Activated CD4-positive, alpha-beta T cell treated with anti-CD3 and anti-CD28 coated beads, Interleukin-2, amount 10 ng/mL, durations not matched to agents 7 days and 5 days (primary cell): ENCODE measurements around the gene RXFP4. TPM values are rescaled to one million over a fixed set of nuclear protein-coding genes. Genes with fewer than 3 reads are reported as not detected.
"Not testable (repeated sequence)": the region's sequence is repeated elsewhere in the genome, so short reads cannot be mapped to it uniquely, and the experiment has no call there.

Experiments
- CTCF ChIA-PET: fragments of 350-600 bp; sonication (Branson Sonifier 250); formaldehyde crosslinking; loops from one replicate; lab custom pipeline; 2021; ENCODE audit warnings: antibody characterized with exemption; lab: Charles Lee
- POLR2A ChIA-PET: fragments of 350-600 bp; sonication (Branson Sonifier 250); formaldehyde crosslinking; loops from one replicate; lab custom pipeline; 2021; ENCODE audit warnings: antibody characterized with exemption; lab: Charles Lee
- DNase-seq: peaks from one replicate; pipeline ENCODE4 v3.0.0-alpha.2; 2020
- H3K27ac Mint-ChIP-seq: one replicate; pipeline ENCODE4 v1.8.0; 2021; ENCODE audit warnings: mild to moderate bottlenecking, moderate library complexity, mixed read lengths
- H3K27me3 Mint-ChIP-seq: one replicate; pipeline ENCODE4 v1.8.0; 2021; ENCODE audit warnings: mixed read lengths
- H3K36me3 Mint-ChIP-seq: one replicate; pipeline ENCODE4 v1.8.0; 2021; ENCODE audit warnings: low read depth, mixed read lengths
- H3K4me1 Mint-ChIP-seq: one replicate; pipeline ENCODE4 v1.8.0; 2021; ENCODE audit warnings: mixed read lengths
- H3K4me3 Mint-ChIP-seq: one replicate; pipeline ENCODE4 v1.8.0; 2021; ENCODE audit warnings: mild to moderate bottlenecking, moderate library complexity, mixed read lengths
- H3K9me3 Mint-ChIP-seq: one replicate; pipeline ENCODE4 v1.8.0; 2021; ENCODE audit warnings: mixed read lengths
- microRNA-seq: library from miRNA; unstranded; fragments of <30 nt; microRNA quantifications from one replicate; pipeline ENCODE4 v1.2.0, GENCODE V29; 2021; ENCODE audit warnings: borderline microRNAs expressed, borderline replicate concordance
- total RNA-seq, 2 experiments: library from RNA; stranded (reverse); gene quantifications; one replicate each; pipeline ENCODE4 v1.2.3, GENCODE V29; 2021

RXFP4 gene
- total RNA-seq, 2 experiments from 2014 or later, result not detected

DNA sequence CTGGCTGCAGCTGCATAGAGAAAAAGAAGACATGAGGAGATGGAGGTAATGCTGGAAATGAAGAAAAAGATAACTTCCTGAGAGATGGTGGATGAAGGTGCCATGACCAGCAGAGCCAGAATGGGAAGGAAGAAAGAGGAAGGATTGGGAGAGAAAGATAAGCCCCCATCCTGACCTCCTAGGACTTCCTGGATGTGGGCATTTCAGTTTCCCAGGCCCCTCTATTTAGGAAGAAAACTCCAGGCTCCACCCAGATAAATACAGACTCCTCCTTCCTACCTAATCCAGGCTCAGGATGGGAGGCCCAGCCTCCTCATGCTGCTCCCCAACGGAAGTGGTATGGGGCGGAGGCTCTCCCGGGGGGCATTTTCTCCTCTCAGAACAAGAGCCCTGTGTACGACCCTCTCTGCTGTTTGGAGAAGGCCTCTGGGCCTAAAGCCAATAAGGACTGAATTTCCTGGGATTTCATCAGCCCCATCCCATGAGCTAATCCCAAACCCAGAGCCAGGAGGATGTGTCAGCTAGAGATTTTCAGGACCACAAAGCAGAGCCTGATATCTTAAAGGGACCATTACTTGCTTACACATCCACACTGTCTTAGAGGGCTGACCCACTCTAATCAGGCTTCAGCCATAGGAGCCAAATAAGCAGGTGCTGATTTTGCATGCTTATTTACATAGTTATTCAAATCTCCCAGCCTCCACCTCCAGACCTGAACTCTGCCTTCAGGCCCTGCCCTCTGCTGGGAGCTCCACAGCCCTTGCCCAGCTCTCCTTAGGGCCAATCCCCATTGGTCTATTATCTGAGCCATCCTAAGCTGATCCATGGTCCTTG lies 42.0 kb downstream of the RXFP4 start:
- Mint-ChIP-seq H3K4me3 (no peak overlapping the region), H3K27me3 (no peaks in the 10 kb centered on the region), H3K9me3 (no peaks in the 10 kb centered on the region), H3K36me3 (peaks cover 3% of the 10 kb centered on the region), H3K27ac (no peak overlapping the region), H3K4me1 (peaks cover 48% of the 10 kb centered on the region)
- POLR2A ChIA-PET, result interaction anchor here (0.6 kb wide), 2 partner anchors 9 to 45 kb away, joined by 3 read pairs; no protein-coding TSS in a partner anchor
- no peak for DNase-seq
- CTCF ChIA-PET, result interaction anchor here (0.6 to 2.7 kb wide), 10 partner anchors 9 to 811 kb away, joined by 3 to 15 read pairs (median 4); no protein-coding TSS in a partner anchor

DNA sequence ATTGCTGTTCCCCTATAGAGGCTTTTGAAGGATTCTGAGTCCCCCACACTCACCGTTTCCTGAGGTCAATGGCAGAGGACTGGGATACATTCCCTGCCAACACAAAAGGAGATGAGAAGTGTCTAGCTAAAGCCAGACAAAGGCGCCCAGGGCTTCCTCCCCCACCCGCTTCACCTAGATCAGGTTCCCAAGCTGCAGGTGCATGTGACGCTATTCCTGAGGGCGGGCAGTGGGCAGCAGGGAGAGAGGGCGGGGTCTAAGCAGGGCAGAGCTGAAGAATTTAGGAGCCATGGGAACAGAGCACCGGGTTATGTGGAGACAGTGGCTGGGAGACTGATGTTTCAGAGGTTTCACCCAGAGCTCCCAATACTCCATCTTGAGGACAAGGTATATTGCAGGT lies 42.9 kb downstream of the RXFP4 start:
- H3K27me3 Mint-ChIP-seq, result no peaks in the 10 kb centered on the region
- peak overlapping the region; percentile 72 for H3K27ac Mint-ChIP-seq
- no peak overlapping the region for H3K4me3 Mint-ChIP-seq
- no peaks in the 10 kb centered on the region for H3K9me3 Mint-ChIP-seq
- ChIA-PET POLR2A (no interaction called here), CTCF (interaction anchor here (0.6 to 2.7 kb wide), 7 partner anchors 10 to 352 kb away, joined by 3 to 15 read pairs (median 6); no protein-coding TSS in a partner anchor)
- DNase-seq, result no peak
- peaks cover 3% of the 10 kb centered on the region for H3K36me3 Mint-ChIP-seq
- H3K4me1 Mint-ChIP-seq, result peaks cover 54% of the 10 kb centered on the region

DNA sequence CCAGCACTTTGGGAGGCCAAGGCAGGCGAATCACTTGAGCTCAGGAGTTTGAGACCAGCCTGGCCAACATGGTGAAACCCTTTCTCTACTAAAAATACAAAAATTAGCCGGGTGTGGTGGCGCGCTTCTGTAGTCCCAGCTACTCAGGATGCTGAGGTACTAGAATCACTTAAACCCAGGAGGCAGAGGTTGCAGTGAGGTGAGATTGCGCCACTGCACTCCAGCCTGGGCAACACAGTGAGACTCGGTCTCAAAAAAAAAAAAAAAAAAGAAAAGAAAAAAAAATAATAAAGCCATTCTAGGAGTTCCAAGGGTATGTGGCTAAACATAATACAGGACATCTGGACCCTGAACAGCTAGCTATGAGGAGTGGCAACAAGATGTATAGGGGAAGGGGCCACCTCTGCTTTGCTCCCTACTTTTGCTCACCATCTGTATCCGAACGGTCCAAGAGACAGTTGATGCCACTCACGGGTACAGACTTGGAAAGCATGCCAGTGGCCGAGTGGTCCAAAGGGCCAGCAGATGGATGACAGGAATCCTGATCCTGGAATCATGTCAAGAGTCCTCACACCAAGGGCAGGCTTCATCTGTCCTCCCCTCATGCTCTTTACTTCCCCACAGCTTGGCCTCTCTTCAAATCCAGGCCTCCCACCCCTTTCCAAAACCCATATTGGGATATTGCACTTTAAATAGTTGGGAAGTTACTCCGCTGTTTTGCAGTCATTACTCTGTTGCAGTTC lies 43.6 kb downstream of the RXFP4 start:
- H3K27ac Mint-ChIP-seq, DNase-seq, H3K4me3 Mint-ChIP-seq, H3K9me3 Mint-ChIP-seq, H3K36me3 Mint-ChIP-seq, H3K27me3 Mint-ChIP-seq, POLR2A ChIA-PET: not testable (repeated sequence)
- peaks cover 54% of the 10 kb centered on the region for H3K4me1 Mint-ChIP-seq
- CTCF ChIA-PET, result interaction anchor here (0.6 to 2.7 kb wide), 4 partner anchors 11 to 351 kb away, joined by 3 to 15 read pairs (median 6); no protein-coding TSS in a partner anchor

DNA sequence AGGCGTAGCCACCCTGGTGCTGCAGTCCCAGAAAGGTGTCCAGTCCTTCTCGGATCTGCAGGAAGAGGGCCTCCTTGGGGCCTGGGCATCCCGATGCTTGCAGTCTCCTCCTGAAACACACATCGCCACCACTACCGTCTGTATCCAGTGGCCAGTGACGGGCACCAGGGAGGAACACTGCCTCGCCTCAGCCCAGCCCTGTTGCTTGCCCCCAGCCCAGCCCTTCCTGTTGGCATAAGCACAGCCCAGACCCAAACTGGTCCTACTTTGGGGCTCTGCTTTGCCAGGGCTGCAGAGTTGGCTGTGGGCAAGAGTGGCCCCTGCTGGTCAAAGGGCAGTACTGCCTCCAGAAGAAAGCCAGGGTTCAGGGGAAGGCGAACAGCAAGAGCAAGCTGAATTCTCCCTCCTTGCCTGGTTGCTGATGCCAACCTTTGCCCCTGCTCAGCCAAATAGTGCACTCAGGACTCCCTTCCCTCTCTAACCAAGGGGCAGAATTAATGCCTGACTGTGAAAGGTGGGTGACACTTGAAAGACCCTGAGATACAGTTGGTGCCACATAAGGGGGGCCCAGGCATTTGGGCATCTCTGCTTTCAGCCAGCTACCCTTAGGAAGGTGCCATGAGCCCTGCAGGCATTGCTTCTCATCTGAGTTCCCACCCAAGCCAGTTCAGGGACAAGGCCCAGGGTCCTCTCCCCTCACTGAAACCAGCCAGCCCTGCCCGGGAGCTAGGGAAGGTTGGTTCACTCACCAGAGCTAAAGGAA lies 48.0 kb downstream of the RXFP4 start:
- Mint-ChIP-seq H3K27ac (peak overlapping the region; percentile 51), H3K9me3 (no peaks in the 10 kb centered on the region), H3K27me3 (no peaks in the 10 kb centered on the region), H3K36me3 (no peaks in the 10 kb centered on the region), H3K4me3 (no peak overlapping the region), H3K4me1 (peaks cover 17% of the 10 kb centered on the region)
- POLR2A ChIA-PET, result interaction anchor here (0.6 to 1.3 kb wide), 4 partner anchors 49 to 92 kb away, joined by 3 to 7 read pairs (median 4); partner anchors contain the start of gene KHDC4
- DNase-seq, result peak; percentile 84
- CTCF ChIA-PET, result interaction anchor here (0.5 to 4.1 kb wide), 28 partner anchors 9 to 739 kb away, joined by 3 to 38 read pairs (median 5); partner anchors contain the start of genes ARHGEF2, KHDC4 and RXFP4

DNA sequence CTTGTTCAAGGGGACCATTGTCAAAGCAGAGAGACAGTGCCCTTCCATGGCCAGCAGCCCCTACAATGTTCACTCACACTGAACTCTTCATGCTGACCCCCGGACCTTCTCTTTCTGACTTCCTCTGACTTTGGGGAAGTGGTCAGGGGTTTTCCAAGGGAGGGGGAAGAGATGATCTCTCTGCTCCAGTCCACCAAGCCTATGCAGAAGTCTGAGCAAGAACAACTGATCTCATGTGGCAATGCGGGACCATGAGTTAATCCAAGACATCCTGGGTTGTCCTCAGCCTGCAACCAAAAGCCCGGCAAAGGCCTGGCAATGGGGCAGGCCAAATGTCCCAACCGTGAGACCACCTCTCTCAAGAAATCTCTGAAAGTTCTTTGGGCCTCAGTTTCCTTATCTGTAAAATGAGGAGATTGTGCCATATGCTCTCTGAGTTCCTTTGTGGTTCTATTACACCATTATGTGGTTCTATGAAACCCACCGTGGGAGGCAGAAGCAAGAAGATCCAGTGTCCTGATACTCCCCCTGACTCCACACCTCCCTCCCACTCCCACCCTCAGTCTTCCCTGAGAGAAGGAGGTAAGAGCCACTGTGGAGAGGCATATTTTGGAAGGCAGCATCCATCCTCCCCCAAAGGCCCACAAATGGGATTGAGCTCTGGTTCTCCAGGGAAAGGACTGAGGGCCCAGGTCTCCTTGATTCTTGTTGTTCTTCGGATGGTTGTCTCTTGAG lies 48.7 kb downstream of the RXFP4 start:
- Mint-ChIP-seq H3K27ac (no peak overlapping the region), H3K4me1 (peaks cover 21% of the 10 kb centered on the region), H3K27me3 (no peaks in the 10 kb centered on the region), H3K9me3 (no peaks in the 10 kb centered on the region), H3K36me3 (no peaks in the 10 kb centered on the region), H3K4me3 (no peak overlapping the region)
- POLR2A ChIA-PET, result interaction anchor here (0.9 to 1.3 kb wide), 3 partner anchors 50 to 56 kb away, joined by 3 to 7 read pairs (median 4); partner anchors contain the start of gene KHDC4
- no peak for DNase-seq
- CTCF ChIA-PET, result interaction anchor here (0.5 to 4.1 kb wide), 27 partner anchors 8 to 739 kb away, joined by 3 to 38 read pairs (median 5); partner anchors contain the start of genes ARHGEF2, KHDC4 and RXFP4

Small RNA genes within 50 kb of the gene (microRNA-seq; reads per million reads assigned to microRNA genes)
- not detected for gene MIR6738

Other genes starting within 250 kb of the RXFP4 start
- gene GON4L, start 84.4 kb upstream of the RXFP4 start, total RNA-seq, result 10 to 100 TPM; 72.3 to 77.0 TPM
- 10 to 100 TPM; 14.2 to 15.5 TPM for gene SYT11, start 82.1 kb upstream of the RXFP4 start, total RNA-seq
- gene RIT1, start 30.3 kb upstream of the RXFP4 start, total RNA-seq, result 10 to 100 TPM; 24.0 to 28.4 TPM
- gene KHDC4, start 7.2 kb upstream of the RXFP4 start, total RNA-seq, result 10 to 100 TPM; 66.3 to 67.3 TPM
- gene ARHGEF2, start 36.9 kb downstream of the RXFP4 start, total RNA-seq, result 100 to 1,000 TPM; 157 to 191 TPM
- gene SSR2, start 79.3 kb downstream of the RXFP4 start, total RNA-seq, result 100 to 1,000 TPM; 235 to 273 TPM
- 10 to 100 TPM; 30.8 to 34.0 TPM for gene UBQLN4, start 112.2 kb downstream of the RXFP4 start, total RNA-seq
- 10 to 100 TPM; 41.3 to 61.0 TPM for gene LAMTOR2, start 113.1 kb downstream of the RXFP4 start, total RNA-seq
- gene RAB25, start 119.5 kb downstream of the RXFP4 start, total RNA-seq, result under 1 TPM in 1 of 2 experiments, not detected in 1; 0.50 TPM
- gene MEX3A, start 140.8 kb downstream of the RXFP4 start, total RNA-seq, result under 1 TPM; 0.02 to 0.05 TPM
- 10 to 100 TPM; 38.3 to 43.5 TPM for gene LMNA, start 173.1 kb downstream of the RXFP4 start, total RNA-seq
- 10 to 100 TPM; 35.3 to 37.8 TPM for gene SEMA4A, start 211.9 kb downstream of the RXFP4 start, total RNA-seq